ENCODE measurements around the gene SH3RF3.

The SH3RF3 gene

DNA sequence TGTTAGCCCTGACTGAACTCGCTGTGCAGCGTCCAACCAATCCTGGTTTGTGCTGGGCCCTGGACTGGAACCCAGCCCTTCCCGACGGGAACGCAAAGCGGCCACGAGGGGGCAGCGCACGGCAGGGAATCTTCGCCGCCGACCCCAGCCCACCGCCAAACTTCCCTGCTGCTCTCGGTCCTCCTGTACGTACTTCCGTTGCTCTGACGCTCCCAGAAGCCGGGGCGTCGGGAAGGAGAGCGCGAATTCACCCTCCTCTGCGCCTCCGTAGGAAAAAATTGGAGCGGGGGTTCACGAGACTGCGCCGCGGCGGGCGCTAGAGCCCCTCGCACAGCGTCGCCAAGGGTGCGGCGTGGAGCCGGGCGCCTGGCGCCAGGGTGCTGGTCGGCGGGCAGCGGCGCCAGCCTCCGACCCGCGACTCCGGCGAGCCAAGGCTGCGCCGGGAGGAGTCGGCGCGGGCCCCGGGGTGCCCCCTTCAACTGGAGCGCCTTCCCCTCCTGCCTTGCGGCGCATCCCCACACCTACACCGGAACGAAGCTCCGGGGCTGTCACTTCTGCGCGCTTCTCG, 873 bp upstream of the SH3RF3 start:
- Histone ChIP-seq H3K27ac (ENCODE audit: low read length) (no peak overlapping the region), H3K4me3 (ENCODE audit: low read length) (peak overlapping the region; percentile 32; the same call in 1 of the 2 replicates), H3K4me1 (ENCODE audit: control insufficient read depth, insufficient read depth, low read length) (peaks cover 6% of the 10 kb centered on the region), H3K9me3 (ENCODE audit: control insufficient read depth, insufficient read depth, low read length) (no peaks in the 10 kb centered on the region), H3K27me3 (ENCODE audit: control insufficient read depth, insufficient read depth, low read length) (peaks cover 22% of the 10 kb centered on the region; the same call in 1 of the 2 replicates), H3K36me3 (ENCODE audit: control insufficient read depth, insufficient read depth, low read length) (no peaks in the 10 kb centered on the region)
- DNase-seq (ENCODE audit: low read depth, low spot score) = no peak
- no CpG with 5 or more reads among the region's 63 CpGs for WGBS (ENCODE audit: insufficient coverage, insufficient read length)

- WGBS (ENCODE audit: insufficient coverage, insufficient read length) = no CpG with 5 or more reads among the region's 70 CpGs
- Histone ChIP-seq H3K4me1 (ENCODE audit: control insufficient read depth, insufficient read depth, low read length) (peaks cover 6% of the 10 kb centered on the region), H3K36me3 (ENCODE audit: control insufficient read depth, insufficient read depth, low read length) (no peaks in the 10 kb centered on the region), H3K27me3 (ENCODE audit: control insufficient read depth, insufficient read depth, low read length) (peaks cover 22% of the 10 kb centered on the region; the same call in 1 of the 2 replicates), H3K4me3 (ENCODE audit: low read length) (peak overlapping the region; percentile 32; the same call in 1 of the 2 replicates), H3K27ac (ENCODE audit: low read length) (no peak overlapping the region), H3K9me3 (ENCODE audit: control insufficient read depth, insufficient read depth, low read length) (no peaks in the 10 kb centered on the region)
- DNase-seq (ENCODE audit: low read depth, low spot score) = no peak
These were observed 433 bp downstream of the SH3RF3 start for GRCh38 chr2:109129356-109129920.

DNA sequence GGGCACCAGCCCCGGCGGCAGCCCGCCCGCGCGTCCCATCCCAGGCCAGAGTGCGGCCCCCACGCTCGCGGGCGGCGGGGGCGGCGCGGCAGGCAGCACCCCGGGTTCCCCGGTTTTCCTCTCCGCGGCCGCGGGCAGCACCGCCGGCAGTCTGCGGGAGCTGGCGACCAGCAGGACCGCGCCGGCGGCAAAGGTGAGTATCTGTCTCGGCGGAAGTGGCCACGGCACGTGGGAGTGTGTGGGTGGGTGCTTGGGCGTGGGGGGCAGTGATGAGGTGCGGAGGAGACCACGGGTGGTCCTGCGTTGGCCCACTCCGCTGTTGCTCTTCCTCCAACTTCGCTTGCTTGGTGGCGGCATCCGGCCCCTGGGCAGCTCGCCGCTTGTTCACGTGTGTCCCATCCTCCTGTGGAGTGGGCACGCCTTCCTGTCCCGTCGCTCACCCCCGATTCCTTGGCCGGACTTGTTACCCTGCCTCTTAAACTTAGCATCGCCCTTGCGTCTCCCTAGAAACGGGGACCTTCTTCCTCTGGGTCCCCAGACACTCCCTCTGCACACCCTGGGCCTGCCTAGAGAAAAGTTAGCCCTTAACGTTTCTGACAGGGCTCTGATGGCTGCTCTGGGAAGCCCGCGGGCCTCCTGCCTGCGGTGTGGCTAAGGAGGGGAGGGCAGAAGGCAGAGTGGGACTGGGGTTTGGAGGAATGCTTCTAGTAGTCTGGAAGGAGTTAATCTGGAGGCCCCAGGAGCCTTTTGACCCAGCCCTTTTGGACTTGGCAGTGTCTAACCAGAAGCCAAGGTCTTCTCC, 1.1 kb downstream of the SH3RF3 start:
- no peaks in the 10 kb centered on the region for H3K9me3 ChIP-seq (ENCODE audit: control insufficient read depth, insufficient read depth, low read length)
- peak overlapping the region; percentile 32; the same call in 1 of the 2 replicates for H3K4me3 ChIP-seq (ENCODE audit: low read length)
- no CpG with 5 or more reads among the region's 56 CpGs for WGBS (ENCODE audit: insufficient coverage, insufficient read length)
- H3K27ac ChIP-seq (ENCODE audit: low read length) = no peak overlapping the region
- peaks cover 22% of the 10 kb centered on the region; the same call in 1 of the 2 replicates for H3K27me3 ChIP-seq (ENCODE audit: control insufficient read depth, insufficient read depth, low read length)
- peaks cover 6% of the 10 kb centered on the region for H3K4me1 ChIP-seq (ENCODE audit: control insufficient read depth, insufficient read depth, low read length)
- no peaks in the 10 kb centered on the region for H3K36me3 ChIP-seq (ENCODE audit: control insufficient read depth, insufficient read depth, low read length)
- no peak for DNase-seq (ENCODE audit: low read depth, low spot score)

- Histone ChIP-seq H3K4me3 (ENCODE audit: low read length) (no peak overlapping the region), H3K27ac (ENCODE audit: low read length) (no peak overlapping the region)
- WGBS (ENCODE audit: insufficient coverage, insufficient read length) = no CpG with 5 or more reads among the region's 5 CpGs
These were observed 1.7 kb downstream of the SH3RF3 start for GRCh38 chr2:109130723-109130995.

DNA sequence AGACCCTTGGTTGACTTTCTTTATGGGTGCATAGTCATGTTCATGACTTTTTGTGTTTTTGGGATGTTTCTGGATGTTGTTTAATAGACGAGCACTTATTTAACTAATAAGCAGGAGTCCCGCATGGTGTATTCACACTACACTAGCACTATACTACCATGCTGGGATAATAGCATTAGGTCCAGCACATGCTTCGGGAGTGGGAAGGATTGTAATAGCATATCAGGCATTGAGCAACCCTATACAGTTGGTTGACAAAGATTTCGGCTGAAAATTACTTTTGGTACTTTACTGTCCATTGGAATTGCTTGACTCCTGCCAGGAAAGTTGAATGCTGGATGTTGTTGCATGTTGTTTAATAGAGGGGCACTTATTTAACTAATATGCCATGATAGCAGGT, 2.8 kb downstream of the SH3RF3 start:
- Histone ChIP-seq H3K4me3 (ENCODE audit: low read length) (no peak overlapping the region), H3K27ac (ENCODE audit: low read length) (no peak overlapping the region), H3K4me1 (ENCODE audit: control insufficient read depth, insufficient read depth, low read length) (peaks cover 6% of the 10 kb centered on the region), H3K27me3 (ENCODE audit: control insufficient read depth, insufficient read depth, low read length) (peaks cover 22% of the 10 kb centered on the region; the same call in 1 of the 2 replicates), H3K36me3 (ENCODE audit: control insufficient read depth, insufficient read depth, low read length) (no peaks in the 10 kb centered on the region), H3K9me3 (ENCODE audit: control insufficient read depth, insufficient read depth, low read length) (no peaks in the 10 kb centered on the region)
- DNase-seq (ENCODE audit: low read depth, low spot score) = no peak
- no CpG with 5 or more reads among the region's 4 CpGs for WGBS (ENCODE audit: insufficient coverage, insufficient read length)

More at GRCh38 chr2:109130723-109130995, 1.7 kb downstream of the SH3RF3 start:
- H3K27me3 ChIP-seq (ENCODE audit: control insufficient read depth, insufficient read depth, low read length) = peaks cover 22% of the 10 kb centered on the region; the same call in 1 of the 2 replicates
- no peaks in the 10 kb centered on the region for H3K9me3 ChIP-seq (ENCODE audit: control insufficient read depth, insufficient read depth, low read length)
- H3K4me1 ChIP-seq (ENCODE audit: control insufficient read depth, insufficient read depth, low read length) = peaks cover 6% of the 10 kb centered on the region
- DNase-seq (ENCODE audit: low read depth, low spot score) = no peak
- no peaks in the 10 kb centered on the region for H3K36me3 ChIP-seq (ENCODE audit: control insufficient read depth, insufficient read depth, low read length)

DNA sequence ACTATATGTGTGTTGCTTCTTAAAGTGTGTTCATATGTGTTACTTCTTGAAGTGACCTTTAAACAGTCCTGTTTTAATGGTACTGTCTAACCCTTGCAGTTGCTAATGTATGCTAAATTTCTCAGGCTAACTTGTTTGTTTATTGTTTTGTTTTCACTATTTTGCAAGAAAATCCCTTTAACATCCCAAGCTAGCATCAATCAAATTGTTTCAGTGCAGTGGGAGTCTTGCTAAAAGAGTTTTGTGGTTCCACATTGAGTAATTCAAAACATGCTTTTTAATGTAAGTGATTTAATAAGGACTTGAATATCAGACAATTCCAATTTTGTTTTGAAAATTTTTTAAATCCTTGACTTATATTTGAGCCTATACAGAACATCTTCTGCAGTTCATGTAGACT, 3.6 kb downstream of the SH3RF3 start:
- Histone ChIP-seq H3K4me3 (ENCODE audit: low read length) (no peak overlapping the region), H3K9me3 (ENCODE audit: control insufficient read depth, insufficient read depth, low read length) (no peaks in the 10 kb centered on the region), H3K27ac (ENCODE audit: low read length) (no peak overlapping the region), H3K27me3 (ENCODE audit: control insufficient read depth, insufficient read depth, low read length) (peaks cover 22% of the 10 kb centered on the region; the same call in 1 of the 2 replicates), H3K36me3 (ENCODE audit: control insufficient read depth, insufficient read depth, low read length) (no peaks in the 10 kb centered on the region), H3K4me1 (ENCODE audit: control insufficient read depth, insufficient read depth, low read length) (peaks cover 6% of the 10 kb centered on the region)
- DNase-seq (ENCODE audit: low read depth, low spot score) = no peak

DNA sequence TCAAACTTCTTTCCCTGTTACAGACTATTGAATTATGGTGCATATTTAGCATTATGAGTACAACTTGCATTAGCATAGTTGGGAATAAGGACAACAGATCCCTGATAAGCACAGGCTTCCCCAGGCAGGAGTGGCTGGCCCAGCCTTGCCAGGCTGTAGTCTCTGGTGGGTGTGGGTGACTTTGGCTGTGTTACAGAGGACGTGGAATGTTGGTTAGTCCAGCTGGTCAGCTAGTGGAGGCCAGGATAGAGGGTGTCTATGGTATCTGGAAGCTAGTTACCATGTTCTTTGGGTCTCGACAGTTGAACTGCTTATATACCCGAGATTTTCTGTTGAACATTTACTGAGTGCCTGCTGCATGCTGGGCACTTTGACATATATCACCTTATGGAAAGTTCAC, 4.7 kb downstream of the SH3RF3 start:
- Histone ChIP-seq H3K27me3 (ENCODE audit: control insufficient read depth, insufficient read depth, low read length) (peaks cover 19% of the 10 kb centered on the region; the same call in 1 of the 2 replicates), H3K36me3 (ENCODE audit: control insufficient read depth, insufficient read depth, low read length) (no peaks in the 10 kb centered on the region), H3K27ac (ENCODE audit: low read length) (no peak overlapping the region), H3K4me3 (ENCODE audit: low read length) (no peak overlapping the region), H3K4me1 (ENCODE audit: control insufficient read depth, insufficient read depth, low read length) (peaks cover 6% of the 10 kb centered on the region), H3K9me3 (ENCODE audit: control insufficient read depth, insufficient read depth, low read length) (no peaks in the 10 kb centered on the region)
- no CpG with 5 or more reads among the region's 3 CpGs for WGBS (ENCODE audit: insufficient coverage, insufficient read length)
- no peak for DNase-seq (ENCODE audit: low read depth, low spot score)

DNA sequence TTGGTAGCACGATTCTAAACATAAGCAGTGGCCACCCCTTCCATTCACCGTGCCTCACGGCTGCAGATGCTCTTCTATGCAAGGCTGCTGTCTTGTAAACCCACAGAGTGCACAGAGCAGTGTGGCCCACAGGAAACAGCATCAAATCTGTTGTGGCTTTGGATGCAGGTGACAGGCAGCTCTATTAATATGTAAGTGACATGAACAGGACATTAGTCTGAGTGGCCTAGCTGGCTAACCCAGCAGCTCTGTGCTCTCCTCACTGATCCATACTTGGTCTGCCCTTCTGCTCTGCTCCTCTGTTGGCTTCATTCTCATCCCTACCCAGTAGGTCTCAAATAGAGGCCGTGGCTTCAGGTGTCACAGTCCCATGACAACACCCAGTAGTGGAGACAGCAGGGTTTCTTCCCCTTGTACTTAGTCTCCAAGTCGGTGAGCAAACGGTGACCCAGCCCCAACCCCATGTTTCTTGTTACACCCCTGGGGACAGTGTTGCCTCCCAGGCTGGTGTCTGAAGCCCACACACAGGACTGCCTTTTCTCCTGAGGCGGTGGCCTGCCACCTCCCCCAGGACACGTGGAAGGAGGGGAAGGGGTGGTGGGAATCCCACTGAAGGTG, 5.8 kb downstream of the SH3RF3 start:
- Histone ChIP-seq H3K27me3 (ENCODE audit: control insufficient read depth, insufficient read depth, low read length) (peaks cover 9% of the 10 kb centered on the region; the same call in 1 of the 2 replicates), H3K36me3 (ENCODE audit: control insufficient read depth, insufficient read depth, low read length) (no peaks in the 10 kb centered on the region), H3K4me3 (ENCODE audit: low read length) (no peak overlapping the region), H3K27ac (ENCODE audit: low read length) (no peak overlapping the region), H3K4me1 (ENCODE audit: control insufficient read depth, insufficient read depth, low read length) (peaks cover 3% of the 10 kb centered on the region), H3K9me3 (ENCODE audit: control insufficient read depth, insufficient read depth, low read length) (no peaks in the 10 kb centered on the region)
- WGBS (ENCODE audit: insufficient coverage, insufficient read length) = no CpG with 5 or more reads among the region's 8 CpGs
- DNase-seq (ENCODE audit: low read depth, low spot score) = no peak

DNA sequence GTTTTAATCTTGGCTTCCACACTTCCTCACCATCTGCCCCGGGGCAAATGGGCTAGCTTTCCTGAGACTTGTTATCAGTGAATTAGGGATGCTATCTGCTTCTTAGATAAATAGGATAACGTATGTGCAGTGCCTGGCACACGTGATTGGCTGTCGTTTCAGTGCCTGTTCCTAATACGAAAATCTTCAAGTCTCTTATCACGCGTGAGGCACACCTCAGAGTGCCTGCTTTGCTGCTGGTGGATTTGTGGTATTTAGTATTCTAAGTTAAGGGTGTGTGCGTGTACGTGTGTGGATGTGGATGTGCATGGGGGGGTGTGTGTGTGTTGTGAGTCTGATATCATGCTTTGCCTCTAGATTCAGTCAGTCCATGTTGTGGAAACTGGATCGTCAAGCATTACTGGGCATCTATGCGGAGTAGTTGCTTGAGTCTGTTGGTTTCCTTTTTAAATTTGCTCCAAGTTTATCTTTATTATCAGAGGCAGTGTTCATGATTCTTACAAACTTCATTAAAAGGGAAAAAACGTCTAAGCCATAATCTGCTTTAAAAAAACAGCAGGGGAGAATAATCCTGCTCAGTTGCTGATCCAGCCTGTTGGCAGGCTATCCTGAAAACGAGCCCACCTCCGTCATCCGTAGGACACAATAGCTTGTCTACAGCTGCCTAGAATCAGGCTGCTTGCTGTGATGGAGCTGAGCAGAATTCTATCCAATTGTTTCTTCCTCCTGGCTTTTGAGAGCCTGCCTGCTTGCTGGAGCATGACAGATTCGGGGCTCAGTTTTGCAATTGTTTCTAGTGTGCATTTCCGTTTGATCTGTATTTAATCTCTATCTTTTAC, 6.6 kb downstream of the SH3RF3 start:
- WGBS (ENCODE audit: insufficient coverage, insufficient read length) = no CpG with 5 or more reads among the region's 17 CpGs

GRCh38 chr2:109136542-109136941, 7.5 kb downstream of the SH3RF3 start:
- H3K4me1 ChIP-seq (ENCODE audit: control insufficient read depth, insufficient read depth, low read length) = no peaks in the 10 kb centered on the region

More for the DNA sequence above, 6.6 kb downstream of the SH3RF3 start:
- DNase-seq (ENCODE audit: low read depth, low spot score) = no peak
- Histone ChIP-seq H3K36me3 (ENCODE audit: control insufficient read depth, insufficient read depth, low read length) (no peaks in the 10 kb centered on the region), H3K27ac (ENCODE audit: low read length) (no peak overlapping the region), H3K4me1 (ENCODE audit: control insufficient read depth, insufficient read depth, low read length) (no peaks in the 10 kb centered on the region), H3K27me3 (ENCODE audit: control insufficient read depth, insufficient read depth, low read length) (peaks cover 2% of the 10 kb centered on the region; the same call in 1 of the 2 replicates), H3K9me3 (ENCODE audit: control insufficient read depth, insufficient read depth, low read length) (no peaks in the 10 kb centered on the region), H3K4me3 (ENCODE audit: low read length) (no peak overlapping the region)

More at GRCh38 chr2:109136542-109136941, 7.5 kb downstream of the SH3RF3 start:
- no CpG with 5 or more reads among the region's 7 CpGs for WGBS (ENCODE audit: insufficient coverage, insufficient read length)
- H3K4me3 ChIP-seq (ENCODE audit: low read length) = no peak overlapping the region
- H3K9me3 ChIP-seq (ENCODE audit: control insufficient read depth, insufficient read depth, low read length) = no peaks in the 10 kb centered on the region
- H3K36me3 ChIP-seq (ENCODE audit: control insufficient read depth, insufficient read depth, low read length) = no peaks in the 10 kb centered on the region
- no peak overlapping the region for H3K27ac ChIP-seq (ENCODE audit: low read length)
- no peak for DNase-seq (ENCODE audit: low read depth, low spot score)
- H3K27me3 ChIP-seq (ENCODE audit: control insufficient read depth, insufficient read depth, low read length) = no peaks in the 10 kb centered on the region; the same call in 1 of the 2 replicates

Data from iPS DF 6.9 (cell line).